A549 (cell line): ENCODE measurements around the gene PBX3.

ENCODE experiments used
- CHD2 ChIP-seq: fragments of 150-350 bp; IDR thresholded peaks from 2 replicates; pipeline ENCODE4 v1.6.1; 2014; ENCODE audit warnings: low read length; ENCODE audit not compliant: partially characterized antibody
- EP300 ChIP-seq, 2 experiments: fragments of >200 bp; sonication (Bioruptor Twin); formaldehyde crosslinking; IDR thresholded peaks; 2 replicates in 1 of 2; 3 replicates in 1 of 2; pipeline ENCODE4 v1.6.1; 2016 to 2017
- ESRRA ChIP-seq: fragments of 150-350 bp; IDR thresholded peaks from 2 replicates; pipeline ENCODE4 v1.6.1; 2014; ENCODE audit warnings: mild to moderate bottlenecking, low read length, borderline replicate concordance
- JUN ChIP-seq, 2 experiments: fragments of >200 bp; sonication (Bioruptor Twin); formaldehyde crosslinking; IDR thresholded peaks; 2 replicates in 1 of 2; 3 replicates in 1 of 2; pipeline ENCODE4 v1.6.1; 2016 to 2017
- KDM5A ChIP-seq: fragments of 200-600 bp; sonication (generic); IDR thresholded peaks from 2 replicates; pipeline ENCODE4 v1.6.1; 2016; ENCODE audit warnings: antibody characterized with exemption, mild to moderate bottlenecking
- PBX3 ChIP-seq: IDR thresholded peaks from 2 replicates; pipeline ENCODE4 v1.6.1; 2012
- POLR2A ChIP-seq: IDR thresholded peaks from 2 replicates; pipeline ENCODE4 v1.6.1; 2012; ENCODE audit warnings: mild to moderate bottlenecking, low read length
- SMC3 ChIP-seq: fragments of >200 bp; sonication (Bioruptor Twin); formaldehyde crosslinking; IDR thresholded peaks from 3 replicates; pipeline ENCODE4 v1.6.1; 2018; ENCODE audit warnings: inconsistent platforms
- TF ChIP-seq, protein P1 (sequence below): fragments of >200 bp; sonication (Bioruptor Twin); formaldehyde crosslinking; IDR thresholded peaks from 3 replicates; pipeline ENCODE4 v1.5.1; 2016

DNA sequence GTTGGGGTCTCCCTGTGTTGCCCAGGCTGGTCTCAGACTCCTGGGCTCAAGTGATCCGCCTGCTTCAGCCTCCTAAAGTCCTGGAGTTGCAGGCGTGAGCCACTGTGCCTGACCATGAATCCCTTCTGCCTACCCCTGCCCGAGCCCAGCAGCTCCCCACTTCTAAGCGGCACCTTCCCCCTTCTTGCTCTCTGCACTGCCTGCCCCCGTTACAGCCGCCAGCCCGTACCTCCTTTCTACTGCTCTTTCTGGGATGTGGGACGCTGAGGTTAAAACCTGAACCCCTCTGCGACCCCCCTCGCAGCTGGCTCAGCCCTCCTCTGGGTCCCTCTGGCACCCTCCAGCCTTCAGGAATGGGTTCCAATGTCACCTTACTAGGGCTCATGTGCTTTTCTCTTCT is 249.6 kb downstream of the PBX3 start:
- no peak for TF ChIP-seq PBX3
- TF ChIP-seq, protein P1, sequence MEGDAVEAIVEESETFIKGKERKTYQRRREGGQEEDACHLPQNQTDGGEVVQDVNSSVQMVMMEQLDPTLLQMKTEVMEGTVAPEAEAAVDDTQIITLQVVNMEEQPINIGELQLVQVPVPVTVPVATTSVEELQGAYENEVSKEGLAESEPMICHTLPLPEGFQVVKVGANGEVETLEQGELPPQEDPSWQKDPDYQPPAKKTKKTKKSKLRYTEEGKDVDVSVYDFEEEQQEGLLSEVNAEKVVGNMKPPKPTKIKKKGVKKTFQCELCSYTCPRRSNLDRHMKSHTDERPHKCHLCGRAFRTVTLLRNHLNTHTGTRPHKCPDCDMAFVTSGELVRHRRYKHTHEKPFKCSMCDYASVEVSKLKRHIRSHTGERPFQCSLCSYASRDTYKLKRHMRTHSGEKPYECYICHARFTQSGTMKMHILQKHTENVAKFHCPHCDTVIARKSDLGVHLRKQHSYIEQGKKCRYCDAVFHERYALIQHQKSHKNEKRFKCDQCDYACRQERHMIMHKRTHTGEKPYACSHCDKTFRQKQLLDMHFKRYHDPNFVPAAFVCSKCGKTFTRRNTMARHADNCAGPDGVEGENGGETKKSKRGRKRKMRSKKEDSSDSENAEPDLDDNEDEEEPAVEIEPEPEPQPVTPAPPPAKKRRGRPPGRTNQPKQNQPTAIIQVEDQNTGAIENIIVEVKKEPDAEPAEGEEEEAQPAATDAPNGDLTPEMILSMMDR, result no peak
- no peak for TF ChIP-seq ESRRA
- TF ChIP-seq EP300 (IDR thresholded peaks at IDR 0.05), result no peak
- TF ChIP-seq SMC3, result no peak
- no peak for TF ChIP-seq CHD2
- no peak for TF ChIP-seq JUN (IDR thresholded peaks at IDR 0.05)
- TF ChIP-seq KDM5A, result no peak
- no peak for TF ChIP-seq POLR2A
